CD4-positive, alpha-beta T cell treated with Interferon alpha-2 for 1 hour (primary cell): ENCODE measurements around the gene CD96.
A peak's percentile ranks its signal among the peaks of the same experiment; 100 is the strongest.

Source experiments
- DNase-seq, 2 donors: peaks; one replicate each; pipeline ENCODE4 v3.0.0-alpha.2; 2020 to 2022

Gene CD96

GRCh38 chr3:111677007-111677392 is 135.0 kb downstream of the CD96 start:
- no peak for DNase-seq

- DNase-seq = no peak
Measured at GRCh38 chr3:111681661-111682426, 139.8 kb downstream of the CD96 start.

- DNase-seq = no peak
Measured at GRCh38 chr3:111684640-111685039, 142.6 kb downstream of the CD96 start.

- no peak for DNase-seq
Measured at GRCh38 chr3:111688190-111688800, 146.3 kb downstream of the CD96 start.

- DNase-seq = no peak
Measured at GRCh38 chr3:111690242-111690641, 148.2 kb downstream of the CD96 start.

DNA sequence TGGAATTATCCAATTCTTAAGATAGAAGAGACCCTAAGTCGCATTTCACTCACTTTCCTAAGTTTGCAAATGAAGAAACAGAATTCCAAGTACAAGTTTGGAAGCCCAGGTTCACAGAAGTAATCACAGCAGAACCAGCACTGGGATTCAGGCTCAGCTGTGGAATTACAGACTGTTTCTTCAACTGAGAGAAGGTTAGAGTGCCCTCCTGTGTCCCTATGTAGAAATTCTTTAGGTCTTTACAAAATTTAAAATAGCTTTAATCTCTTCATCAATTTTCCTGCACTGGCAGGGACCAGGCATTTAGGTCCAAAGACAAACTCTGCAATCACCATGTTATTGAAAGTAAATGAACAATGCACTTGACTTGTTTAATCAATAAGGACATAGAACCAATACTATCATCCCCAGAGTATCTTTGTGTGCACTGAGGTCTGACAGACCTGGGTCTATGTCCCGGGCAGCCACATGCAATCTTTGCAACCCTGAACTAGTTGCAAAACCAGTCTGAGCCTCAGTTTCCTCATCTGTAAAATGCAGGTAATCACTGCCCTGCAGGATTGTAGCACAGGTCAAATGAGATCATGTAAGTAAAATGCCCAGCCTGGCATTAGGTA is 149.4 kb downstream of the CD96 start:
- DNase-seq = peak in 1 of 2 donors; percentile 49

- DNase-seq = no peak
Measured at GRCh38 chr3:111692593-111693552, 150.9 kb downstream of the CD96 start.

GRCh38 chr3:111694471-111694870 is 152.5 kb downstream of the CD96 start:
- DNase-seq = no peak

DNA sequence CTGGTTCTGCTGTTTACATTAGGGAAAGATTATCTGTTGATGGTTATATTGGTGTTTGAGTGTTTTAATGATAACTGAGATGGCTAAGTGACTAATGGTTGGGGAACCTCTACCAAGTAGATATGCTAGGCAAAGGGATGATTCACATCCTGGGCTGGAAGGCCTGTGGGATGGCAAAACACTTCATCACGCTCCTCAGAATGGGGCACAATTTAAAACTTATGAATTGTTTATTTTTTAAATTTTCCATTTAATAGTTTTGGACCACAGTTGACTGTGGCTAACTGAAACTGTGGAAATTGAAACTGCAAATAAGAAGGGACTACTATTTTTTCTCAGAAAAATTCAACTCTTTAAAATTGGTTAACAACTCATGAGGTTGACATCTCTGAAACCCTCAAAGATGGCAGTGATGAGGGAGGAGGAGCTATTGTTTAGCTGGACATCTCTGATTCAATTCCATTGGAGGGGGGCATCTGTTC is 153.7 kb downstream of the CD96 start:
- DNase-seq = no peak

GRCh38 chr3:111700054-111700453 is 158.1 kb downstream of the CD96 start:
- DNase-seq = no peak

- DNase-seq = no peak
Measured at GRCh38 chr3:111701292-111701906, 159.4 kb downstream of the CD96 start.
